ENCODE results near the gene ADCY1.
"Not testable (repeated sequence)": the region's sequence is repeated elsewhere in the genome, so short reads cannot be mapped to it uniquely, and the experiment has no call there.

ADCY1 gene

DNA sequence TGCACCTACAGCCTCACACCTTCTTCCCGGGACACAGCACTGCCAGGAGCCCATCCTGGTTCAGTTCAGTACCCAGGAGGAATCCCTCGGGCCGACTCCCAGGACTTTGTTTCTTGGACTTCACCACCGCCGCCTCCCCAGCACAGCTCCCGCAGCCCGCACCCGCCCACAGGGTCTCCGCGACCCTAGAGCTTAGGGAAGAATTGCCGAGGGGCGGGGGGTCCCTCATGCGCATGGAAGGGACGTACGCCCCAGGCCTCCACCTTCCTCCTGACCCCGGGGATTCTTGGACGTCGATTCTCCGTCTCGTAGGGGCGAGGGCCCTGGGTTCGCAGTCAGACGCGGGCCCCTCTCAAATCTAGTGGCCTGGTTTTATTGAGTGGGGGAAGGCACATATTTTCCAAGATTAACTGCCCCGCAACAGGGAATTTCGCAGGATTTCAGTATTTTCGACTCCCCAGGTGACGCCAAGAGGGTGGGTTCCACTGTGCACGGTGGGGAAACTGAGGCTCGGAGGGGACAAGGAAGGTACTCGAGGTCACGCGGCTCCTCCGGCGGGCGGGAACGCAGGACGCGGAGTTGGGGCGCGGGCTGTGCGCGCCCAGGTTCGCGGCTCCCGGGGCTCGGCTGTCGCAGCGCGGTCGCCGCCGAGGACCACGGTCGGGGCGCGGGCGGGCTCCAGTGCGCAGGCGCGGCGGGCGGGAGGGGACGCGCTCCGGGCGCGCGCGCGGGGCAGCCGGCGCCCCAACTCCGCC is at the start of gene ADCY1:
Gene ADCY1, plus strand, starts transcription at position 708 of the 755 bp plus-strand sequence. CDS start 176 bp downstream, outside the sequence.
- DNase-seq: no peak

DNA sequence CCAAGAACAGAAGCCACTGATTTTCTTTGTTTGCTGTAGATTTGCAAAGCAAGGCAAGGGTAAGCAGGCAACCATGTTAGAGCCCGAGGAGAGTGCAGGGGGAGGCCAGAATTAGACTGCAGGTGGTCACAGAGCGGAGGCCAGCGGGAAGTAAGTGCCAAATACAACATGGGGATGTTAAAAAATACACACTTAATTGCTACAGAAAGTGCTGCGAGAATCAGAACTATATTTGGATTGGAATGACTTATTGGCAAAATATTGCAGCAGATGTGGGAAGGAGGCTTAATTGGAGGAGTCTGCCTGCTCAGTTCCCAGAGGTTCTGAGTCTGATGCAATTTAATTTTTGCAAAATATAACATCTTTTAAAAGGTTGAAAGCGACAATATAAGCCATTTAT is 49.7 kb upstream of the ADCY1 start:
- no peak for DNase-seq

DNA sequence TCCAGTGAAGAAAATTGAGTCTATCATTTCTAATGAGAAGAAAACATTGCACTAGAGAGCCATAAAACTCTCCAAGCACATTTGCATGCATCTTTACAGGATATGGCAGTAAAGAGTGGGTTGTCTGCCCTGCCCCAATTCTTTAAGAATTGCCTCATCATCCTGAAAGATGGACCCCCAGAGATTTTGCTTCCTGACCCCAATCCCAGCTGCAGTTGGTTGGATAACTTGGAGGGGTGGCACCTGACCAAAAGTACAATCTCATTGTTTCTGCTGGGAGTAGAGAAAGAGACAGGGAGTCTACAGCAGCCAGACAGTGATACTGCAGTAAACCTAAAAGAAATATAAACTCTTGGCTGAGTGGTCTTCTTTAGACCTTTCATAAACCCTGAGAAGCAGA is 49.1 kb upstream of the ADCY1 start:
- no peak for DNase-seq

- no peak for DNase-seq
Measured at GRCh38 chr7:45543473-45543872, 30.7 kb upstream of the ADCY1 start.

- not testable (repeated sequence) for DNase-seq
Measured at GRCh38 chr7:45545105-45545710, 29.0 kb upstream of the ADCY1 start.

GRCh38 chr7:45548917-45549316 is 25.3 kb upstream of the ADCY1 start:
- DNase-seq: not testable (repeated sequence)

GRCh38 chr7:45563401-45563800 is 10.8 kb upstream of the ADCY1 start:
- no peak for DNase-seq

DNA sequence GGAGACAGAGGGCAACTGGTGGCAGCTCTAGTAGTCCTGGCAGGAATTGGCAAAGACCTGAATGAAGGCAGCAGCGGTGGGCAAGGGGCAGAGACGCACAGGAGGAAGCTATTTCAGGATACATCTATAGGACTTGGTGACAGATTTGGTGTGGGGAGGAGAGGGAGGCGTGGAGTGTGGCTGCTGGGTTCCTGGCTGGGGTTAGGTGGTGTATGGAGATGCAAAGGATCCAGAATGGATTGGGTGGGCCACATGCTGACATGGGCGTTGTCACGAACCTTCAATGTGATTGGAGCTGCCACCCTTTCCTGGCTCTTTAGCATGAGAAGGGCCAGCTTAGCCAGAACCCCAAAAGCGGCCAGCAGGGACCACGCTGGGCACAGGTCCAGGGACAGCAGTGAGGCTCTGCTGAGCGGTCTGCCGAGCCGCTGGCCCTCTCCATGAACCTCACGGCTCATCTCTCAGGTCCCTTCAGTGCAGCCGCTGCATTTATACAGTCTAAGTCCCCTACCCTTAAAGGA is 10.2 kb upstream of the ADCY1 start:
- no peak for DNase-seq

- no peak for DNase-seq
Measured at GRCh38 chr7:45564485-45564884, 9.7 kb upstream of the ADCY1 start.

DNA sequence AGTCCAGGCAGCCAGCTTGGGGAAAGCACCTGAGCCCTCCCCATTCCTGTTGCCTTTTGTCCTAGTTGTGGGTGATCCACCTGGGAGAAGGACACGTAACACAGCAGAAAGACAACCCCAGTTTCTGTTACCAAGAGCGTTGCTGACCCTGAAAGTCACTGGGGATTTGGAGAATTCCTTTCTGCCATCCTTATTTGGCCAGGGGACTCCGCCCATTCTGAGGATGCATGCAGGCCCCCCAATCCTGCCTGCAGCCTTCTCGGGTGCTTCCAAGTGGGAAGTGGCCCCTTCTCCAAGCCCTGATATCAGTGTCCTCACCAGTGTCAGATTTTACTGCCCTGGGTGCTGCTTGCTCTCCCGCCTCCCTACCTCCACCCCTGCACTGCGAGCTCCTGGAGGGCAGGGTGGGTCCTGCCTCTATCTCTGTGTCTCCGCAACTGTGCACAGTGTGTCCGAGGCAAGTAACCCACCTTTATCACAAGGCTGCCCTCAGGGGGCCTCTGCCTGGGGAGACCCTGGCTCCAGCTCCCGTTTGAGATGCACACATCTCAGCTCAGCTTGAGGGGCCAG is 9.2 kb upstream of the ADCY1 start:
- DNase-seq: no peak

GRCh38 chr7:45566386-45566785 is 7.8 kb upstream of the ADCY1 start:
- no peak for DNase-seq

DNA sequence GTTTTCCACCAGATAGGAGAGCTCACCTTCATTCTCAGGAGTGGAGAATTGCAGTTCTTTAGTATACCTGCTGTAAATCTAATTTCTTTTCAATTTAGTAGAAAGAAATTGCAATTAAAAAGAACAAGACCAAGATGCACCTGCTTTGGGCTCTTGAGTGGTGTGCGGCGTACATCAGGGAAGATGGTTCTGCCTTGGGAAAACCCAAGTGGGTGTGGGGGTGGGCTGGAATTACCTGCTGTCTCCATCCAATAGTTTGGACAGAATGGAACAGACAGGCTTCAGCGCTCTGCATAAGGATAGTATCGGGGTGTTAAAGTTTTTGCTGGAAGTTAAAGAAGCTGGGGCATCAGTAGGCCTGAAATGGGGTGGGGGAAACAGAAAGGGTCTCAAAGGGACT is 7.2 kb upstream of the ADCY1 start:
- DNase-seq: no peak

DNA sequence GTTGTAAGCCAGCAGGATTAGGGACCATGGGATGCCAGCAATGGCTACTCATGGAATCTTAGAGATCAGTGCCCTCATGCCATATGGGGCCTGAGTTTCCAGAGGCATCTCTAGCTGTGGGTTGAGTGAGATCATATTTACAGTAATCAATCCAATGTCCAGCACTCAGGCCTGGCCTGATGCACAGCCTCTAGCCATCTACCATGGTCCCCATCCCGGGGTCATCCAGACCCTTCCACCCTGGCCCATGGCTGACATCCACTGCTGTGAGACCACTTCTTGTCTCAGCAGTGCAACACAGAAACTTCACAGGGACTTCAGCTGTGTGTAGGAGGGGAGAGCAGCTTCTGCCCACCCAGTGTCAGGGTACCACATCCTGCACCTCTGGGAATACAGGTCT is 6.5 kb upstream of the ADCY1 start:
- no peak for DNase-seq

- no peak for DNase-seq
Measured at GRCh38 chr7:45568536-45569289, 5.5 kb upstream of the ADCY1 start.

DNA sequence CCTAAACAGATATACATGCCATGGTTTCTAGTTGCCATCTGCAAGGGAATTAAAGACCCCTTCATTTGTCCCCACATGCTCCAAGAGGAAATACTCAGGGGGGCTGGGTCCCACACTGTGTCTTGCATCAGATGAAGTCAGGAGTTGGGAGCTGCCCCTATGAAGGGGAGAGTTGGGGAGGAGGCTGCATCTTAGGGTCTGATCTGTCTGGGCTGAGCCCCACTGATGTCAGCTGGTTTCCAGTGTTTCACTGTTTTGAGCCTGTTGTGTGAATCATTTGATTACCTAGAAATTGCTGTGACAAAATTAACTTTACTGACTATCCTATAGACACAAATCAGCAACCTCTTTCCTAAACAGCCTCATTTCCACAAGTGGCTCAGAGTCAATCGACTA is 4.9 kb upstream of the ADCY1 start:
- DNase-seq: no peak

DNA sequence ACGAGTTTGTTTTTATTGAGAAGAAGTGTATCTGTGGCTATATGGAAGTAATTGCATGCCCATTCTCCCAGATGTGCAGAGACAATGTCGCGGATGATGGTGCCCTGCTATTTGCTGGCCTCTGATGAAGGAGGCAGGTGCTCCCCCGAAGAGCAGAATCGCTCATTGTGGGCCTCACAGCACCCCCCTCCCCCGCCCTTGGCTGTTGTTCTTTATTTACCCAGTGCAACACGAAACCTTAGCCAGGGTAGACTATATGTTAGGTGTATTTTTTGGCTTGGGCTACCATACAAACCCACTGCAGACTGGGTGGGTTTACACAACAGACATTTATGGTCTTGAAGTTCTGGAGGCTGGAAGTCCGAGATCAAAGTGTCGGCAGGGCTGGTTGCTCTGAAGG is 3.4 kb upstream of the ADCY1 start:
- no peak for DNase-seq

GRCh38 chr7:45573204-45573603 is 964 bp upstream of the ADCY1 start:
- no peak for DNase-seq

GRCh38 chr7:45574416-45574668 is 174 bp downstream of the ADCY1 start:
- DNase-seq: no peak

DNA sequence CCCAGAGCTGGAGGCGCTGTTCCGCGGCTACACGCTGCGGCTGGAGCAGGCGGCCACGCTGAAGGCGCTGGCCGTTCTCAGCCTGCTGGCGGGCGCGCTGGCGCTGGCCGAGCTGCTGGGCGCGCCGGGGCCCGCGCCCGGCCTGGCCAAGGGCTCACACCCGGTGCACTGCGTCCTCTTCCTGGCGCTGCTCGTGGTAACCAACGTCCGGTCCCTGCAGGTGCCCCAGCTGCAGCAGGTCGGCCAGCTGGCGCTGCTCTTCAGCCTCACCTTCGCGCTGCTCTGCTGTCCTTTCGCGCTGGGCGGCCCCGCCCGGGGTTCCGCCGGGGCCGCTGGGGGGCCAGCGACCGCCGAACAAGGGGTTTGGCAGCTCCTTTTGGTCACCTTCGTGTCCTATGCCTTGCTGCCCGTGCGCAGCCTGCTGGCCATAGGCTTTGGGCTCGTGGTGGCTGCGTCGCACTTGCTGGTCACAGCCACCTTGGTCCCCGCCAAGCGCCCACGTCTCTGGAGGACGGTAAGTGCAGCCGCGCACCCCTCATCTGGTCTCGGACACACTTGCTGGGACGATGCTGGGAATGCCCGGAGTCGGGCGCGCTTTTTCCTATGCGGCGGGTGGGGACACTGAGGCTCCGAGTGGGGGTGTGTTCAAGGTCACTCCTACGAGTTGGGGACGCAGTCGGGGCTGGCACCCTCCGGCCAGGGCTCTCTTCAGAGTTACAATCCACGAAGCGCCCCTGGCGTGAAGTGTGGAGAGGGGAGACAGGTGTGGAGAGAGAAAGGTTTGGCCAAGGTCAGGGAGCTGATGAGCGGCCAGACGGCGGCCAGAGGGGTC is 717 bp downstream of the ADCY1 start:
- no peak for DNase-seq

DNA sequence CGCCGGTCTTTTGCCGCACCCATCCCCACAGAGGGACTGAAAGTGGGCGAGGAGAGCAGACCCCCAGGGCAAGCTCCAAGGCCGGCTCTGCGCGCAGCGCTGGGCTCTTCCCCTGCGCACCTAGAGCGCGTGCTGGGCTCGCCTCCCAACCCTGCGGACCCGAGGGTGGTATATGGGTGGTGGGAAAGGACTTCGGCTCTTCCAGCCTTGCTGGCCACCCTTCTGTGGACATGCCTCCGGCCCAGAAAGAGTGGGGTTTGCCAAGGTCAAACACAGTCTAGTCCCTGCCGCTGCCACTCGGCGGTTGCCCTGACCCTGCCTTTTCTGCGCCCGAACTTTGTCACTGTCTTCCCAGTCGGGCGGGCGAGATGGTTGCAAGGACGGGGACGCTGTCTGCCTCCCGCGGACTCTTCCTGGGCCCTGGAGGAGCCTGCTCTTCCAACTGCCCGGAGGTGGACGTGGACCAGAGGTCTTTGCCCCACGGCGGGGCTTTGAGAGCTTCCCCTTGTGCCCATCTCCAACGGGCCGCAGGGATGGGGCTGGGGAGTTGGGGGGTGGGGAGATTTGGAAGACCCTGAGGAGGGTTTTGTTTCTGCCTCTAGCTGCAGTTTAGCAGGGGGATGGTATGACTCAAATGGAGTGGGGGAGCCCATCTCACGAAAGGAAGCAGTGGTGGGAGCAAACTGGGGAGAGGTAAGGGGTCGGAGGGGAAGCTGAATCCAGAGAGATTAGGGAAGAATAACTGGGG is 1.5 kb downstream of the ADCY1 start:
- DNase-seq: no peak

DNA sequence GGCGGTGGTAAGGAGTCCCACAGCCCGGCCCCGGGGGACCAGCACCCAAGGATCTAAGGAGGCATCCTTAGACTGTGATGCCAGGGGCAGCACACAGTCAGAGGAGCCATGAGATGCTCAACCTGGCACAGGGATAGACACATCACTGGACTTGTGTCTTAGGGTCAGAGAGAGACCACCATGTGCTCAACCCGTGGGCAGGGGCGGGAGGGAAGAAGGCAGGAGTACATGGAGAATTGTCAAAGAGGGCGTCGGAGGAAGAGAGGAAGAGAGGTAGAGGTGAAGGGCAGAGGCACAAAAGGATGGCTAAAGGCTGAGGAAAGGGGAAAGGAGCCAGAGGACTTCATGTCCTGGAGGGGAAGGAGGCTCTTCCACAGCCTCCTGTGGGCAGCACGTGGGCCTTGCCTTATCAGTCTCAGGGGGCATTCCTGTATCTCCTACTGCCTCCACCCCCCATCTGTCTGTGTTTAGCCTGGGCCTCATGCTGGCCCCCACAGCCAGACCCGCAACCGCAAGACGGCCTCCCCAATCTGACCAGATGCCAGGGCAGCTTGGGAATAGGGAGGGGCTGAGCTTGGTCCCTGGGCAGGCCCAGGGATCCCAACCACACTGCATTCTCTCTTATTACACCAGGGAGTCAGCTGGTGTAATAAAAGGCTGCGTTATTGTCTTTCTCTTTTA is 2.2 kb downstream of the ADCY1 start:
- DNase-seq: no peak
